ENCODE measurements around the gene ANO7.

Gene ANO7

DNA sequence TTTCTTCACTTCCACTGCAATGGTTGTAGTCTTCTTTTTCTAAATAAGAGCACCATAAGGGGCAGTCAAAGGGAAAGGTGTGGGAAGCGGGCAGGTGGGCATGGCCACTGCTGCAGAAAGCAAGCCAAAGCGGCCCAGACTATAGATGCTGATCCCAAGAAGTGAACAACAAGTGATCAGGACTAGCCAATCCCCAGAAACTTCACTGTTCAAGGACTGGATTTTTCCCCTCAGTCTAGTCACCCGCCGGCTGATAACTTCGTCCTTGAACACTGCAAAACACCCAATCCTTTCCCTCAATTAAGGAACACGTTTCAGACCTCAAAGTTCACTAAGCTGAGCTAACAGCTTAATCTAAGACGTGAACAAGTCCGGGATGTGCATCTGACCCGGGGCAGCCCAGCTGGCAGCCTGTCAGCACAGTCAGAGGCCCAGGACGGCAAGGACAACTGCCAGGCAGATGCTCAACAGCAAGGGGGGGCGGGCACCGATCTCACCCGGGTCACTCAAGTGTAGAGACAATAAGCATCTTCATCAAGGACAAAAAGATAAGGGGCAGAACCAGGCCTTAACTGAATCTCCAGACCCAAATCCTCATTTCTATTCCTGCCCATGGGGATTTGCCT lies 67.2 kb downstream of the ANO7 start:
- no peak for DNase-seq

DNA sequence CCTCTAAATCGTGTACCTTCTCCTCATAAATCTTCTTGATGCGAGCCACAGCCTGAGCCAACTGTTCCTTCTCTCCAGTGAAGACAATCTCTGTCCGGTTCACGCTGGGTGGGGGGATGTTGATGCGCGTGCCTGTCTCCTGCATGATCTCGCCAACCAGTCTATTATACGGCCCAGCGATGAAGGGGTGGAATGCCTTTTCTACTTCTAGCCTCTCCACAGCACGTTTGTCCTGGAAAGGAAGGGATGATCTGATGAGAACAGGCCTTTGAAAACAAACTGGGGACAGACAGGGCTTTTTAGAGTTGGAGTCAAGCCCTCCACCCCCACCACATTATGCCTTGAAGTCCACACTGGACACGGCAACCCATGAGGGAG lies 67.7 kb downstream of the ANO7 start:
- no peak for DNase-seq

- DNase-seq, result no peak
Measured at GRCh38 chr2:241257419-241258032, 69.0 kb downstream of the ANO7 start.

DNA sequence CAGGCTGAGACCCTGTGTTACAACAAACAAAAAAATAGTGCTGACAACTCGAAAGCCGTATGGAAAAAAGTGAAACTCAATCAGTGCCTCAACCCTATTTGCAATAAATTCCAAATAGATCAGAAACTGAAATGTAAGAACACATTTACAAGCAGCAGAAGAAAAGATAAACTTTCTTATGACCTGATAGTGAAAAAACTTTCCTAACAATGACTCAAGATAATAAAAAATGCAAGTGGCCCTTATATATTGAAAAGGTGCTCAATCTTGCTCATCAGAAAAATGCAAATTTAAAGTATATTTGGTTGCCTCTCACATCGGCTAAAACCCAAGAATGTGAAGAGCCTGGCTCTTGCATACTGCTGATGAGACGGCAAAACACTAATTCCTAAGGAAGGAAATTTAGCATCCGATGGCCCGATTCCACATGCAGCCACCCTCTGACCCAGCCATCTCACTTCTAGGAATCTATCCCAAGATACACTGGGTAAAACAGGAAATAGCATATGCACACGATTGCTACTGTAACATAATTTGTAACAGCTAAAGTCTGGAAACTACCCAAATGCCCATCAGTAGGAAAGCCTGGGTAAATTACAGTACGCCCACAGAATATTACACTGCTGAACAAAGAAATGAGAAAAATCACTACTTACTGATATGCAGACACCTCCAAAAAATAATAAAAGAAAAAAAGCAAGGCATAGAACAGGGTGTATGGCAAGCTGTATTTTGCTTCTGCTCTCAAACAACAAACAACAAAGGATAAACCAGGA lies 70.2 kb downstream of the ANO7 start:
- DNase-seq, result no peak

- DNase-seq, result no peak
Measured at GRCh38 chr2:241260911-241261310, 72.4 kb downstream of the ANO7 start.

DNA sequence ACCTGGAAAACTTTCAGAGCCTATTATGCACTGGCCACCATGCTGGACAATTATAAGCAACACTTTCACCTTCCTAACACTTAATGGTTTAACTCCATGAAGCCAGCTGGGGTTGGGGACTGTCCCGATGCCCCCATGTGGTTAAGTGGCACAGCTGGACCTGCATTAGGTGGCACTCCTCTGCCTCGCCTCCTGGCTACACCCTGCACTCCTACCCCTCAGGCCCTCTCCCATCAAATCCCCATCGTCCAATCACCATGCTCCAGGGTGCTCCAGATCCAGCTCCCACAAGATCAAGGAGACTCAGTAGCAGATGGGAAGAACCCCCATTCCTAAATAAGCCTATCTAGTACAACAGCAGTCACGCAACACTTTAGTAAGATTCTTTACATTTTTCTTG lies 73.2 kb downstream of the ANO7 start:
- DNase-seq, result no peak

DNA sequence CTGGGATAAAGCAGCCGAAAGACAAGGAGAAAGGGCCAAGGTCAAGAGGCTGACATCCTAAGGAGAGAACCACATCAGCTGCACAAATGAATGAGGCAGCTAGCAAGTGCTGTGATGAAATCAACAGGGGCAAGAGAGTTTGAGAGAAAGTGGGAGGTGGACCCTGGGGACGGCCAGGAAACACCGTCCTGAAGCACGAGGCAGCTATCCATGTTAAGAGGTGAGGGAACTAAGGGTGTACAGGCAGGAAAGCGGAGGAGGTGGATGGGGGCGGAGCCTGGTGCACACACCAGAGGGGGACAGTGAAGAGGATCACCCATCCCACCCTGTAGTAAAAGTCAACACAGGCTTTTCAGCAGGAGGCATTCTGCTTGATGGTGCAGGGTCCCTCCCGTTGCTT lies 74.6 kb downstream of the ANO7 start:
- no peak for DNase-seq

GRCh38 chr2:241265506-241265905 lies 77.0 kb downstream of the ANO7 start:
- DNase-seq, result no peak

DNA sequence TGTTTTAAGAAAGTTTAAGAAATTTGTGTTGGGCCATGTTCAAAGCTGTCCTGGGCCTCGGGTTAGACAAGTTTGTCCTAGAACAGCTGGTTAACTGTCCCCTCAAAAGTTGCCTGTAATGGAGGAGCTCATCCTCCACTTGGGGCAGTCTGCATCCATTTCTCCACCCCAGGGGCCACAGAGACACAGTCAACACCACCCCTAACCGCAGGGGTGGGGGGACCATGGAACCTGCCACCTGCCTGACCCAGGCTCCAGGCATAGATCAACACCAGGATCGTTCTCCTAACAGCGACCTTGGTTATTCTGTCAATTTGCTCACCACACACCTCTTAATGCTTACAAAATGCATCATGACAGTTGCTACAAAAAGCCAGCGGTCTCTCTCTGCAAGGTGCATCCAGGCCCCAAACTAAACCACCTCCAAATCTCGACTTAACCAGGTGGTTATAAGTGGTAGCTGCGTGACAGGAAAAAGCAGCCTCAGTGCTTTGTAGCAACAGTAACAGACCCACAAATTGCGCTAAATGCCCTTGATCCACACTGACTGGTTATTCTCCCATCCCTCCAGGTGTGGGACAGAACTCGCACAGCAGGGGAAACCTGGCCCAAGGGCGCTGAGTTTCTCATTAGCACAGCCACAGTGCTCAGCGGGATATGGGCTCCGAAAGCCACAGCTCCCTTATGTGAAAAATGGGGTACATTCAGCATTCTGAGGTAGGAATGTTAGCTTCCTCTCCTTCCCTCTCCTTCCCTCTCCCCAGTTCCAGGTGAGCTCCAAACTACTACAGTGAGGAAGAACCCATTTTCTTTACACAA lies 79.0 kb downstream of the ANO7 start:
- DNase-seq, result no peak

DNA sequence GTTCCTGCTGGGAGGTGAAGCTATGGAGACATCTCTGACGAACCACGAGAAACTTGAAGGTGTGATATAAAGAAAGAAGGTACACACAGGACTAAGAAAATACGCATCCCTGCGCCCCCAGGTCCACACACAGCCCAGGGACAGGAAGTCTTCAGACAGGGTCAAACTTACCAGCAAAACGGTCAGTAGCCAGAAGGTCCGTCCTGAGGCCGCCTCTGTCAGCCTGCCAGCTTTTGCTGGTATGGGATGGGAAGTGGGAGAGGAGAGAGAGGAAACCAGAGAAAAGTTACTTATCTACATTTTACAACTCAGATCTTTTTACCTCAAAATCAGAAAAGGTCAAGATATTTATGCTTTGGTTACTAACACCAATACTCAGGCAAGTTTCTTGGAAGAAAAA lies 79.8 kb downstream of the ANO7 start:
- DNase-seq, result no peak

GRCh38 chr2:241268716-241269445 lies 80.4 kb downstream of the ANO7 start:
- no peak for DNase-seq

- no peak for DNase-seq
Measured at GRCh38 chr2:241269707-241270520, 81.4 kb downstream of the ANO7 start.

DNA sequence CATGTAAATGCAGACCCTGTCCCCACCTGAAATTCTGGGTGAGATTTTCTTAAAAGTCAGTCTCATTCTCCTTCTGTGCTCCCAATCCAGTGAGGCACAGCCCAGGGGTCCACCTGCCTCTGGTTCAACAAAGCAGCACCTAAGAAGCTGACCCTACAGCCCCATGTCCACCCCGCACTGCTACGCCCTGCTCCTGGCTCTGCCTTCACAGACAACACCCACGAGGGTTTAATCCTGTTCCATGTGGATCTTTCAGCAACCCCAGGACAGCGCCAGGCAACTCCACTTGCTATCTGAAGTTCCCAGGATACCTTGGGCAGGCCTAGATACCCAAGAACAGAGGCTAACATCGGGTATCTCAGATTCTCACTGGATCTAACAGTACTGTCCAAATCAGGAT lies 82.1 kb downstream of the ANO7 start:
- DNase-seq, result no peak

DNA sequence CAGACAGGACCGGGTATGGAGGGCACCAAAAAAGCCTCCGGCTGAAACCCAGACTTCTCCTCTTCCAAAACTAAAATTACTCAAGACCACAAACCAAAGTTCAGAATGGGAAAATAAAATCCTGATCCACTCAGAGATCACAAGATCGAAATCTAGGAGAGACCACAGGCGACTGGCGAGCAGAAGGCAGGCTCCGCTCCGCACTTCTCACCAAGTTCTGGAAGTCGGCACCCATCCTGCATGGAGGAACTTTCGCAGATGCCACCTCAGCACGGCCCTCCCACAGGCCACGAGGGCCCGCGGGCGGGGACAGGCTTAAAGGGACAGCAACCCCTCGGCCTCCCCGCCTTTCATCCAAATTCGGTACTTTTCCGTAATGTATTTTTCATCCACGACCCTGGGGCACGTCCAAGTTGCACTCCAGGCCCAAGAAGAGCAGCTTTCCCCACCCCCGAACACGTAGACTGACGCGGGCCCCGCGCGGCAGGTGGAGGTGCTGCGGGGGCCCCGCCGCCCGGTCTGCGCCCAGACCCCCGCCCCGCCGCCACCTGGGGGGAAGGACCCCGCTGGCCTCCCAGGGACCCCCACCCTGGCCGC lies 83.3 kb downstream of the ANO7 start:
- DNase-seq, result no peak

DNA sequence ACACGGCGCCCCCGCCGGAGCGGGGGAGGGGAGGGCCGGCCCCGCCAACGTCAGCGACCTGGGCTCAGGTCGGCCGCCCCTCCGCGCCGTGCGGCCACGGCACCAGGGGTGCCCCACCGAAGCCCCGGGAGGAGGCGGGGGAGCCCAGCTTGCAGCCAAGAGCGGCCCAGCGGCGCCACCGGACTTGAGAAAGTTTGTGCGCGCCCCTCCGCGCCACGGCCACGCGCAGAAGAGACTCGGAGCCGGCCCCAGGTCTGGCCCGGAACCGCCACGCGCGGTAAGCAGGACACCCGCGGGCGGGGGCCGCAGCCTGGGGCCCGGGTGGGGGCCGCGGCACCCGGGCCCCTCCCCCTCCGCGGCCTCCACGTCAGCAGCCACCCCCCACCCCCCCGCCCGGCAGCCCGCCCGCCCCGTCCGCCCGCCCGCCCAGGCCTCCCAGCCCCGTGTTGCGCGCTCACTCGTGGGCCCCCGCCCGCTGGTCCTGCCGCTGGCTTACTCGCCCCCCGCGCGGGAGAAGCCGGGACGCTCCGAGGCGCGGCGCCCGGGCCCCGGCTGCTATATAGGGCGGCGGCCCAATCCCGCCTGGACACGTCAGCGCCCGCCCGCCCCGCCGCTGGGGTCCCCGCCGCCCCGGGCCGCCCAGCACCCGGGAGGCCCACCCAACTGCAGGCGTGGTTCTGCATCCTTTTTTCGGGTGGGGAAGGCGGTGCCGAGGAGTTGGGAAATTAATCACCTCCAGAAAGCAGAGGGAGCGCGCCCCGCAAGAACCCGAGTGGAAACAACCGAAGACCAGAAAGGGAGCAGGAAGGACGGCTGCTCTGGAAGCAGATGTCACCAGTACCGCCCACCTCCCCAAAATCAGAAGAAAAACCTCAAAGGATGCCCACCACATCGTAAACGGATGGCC lies 84.1 kb downstream of the ANO7 start:
- DNase-seq, result peak; percentile 43

GRCh38 chr2:241273210-241274020 lies 84.9 kb downstream of the ANO7 start:
- DNase-seq, result no peak

DNA sequence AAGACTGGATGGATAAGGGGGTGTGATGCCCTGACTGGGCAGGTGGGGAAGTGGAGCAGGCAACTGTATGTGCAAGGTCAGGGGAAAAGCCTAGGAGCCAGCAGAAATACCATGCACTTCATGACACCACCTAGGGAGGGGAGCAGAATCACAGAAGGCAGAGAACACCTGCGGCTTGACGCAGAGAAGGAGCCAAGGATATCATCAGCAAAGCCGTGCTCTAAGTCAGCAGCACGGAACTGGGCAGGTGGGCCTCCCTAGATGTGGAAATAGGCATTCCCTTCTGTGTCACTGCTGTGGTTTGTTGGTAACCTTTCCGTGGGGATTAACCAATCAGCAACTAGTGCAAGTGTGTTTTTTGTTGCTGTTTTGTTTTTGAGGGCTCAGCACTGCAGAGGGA lies 85.7 kb downstream of the ANO7 start:
- no peak for DNase-seq
